Measurements from ENCODE around the gene MGAT5.

- TF ChIP-seq TAF1 (IDR thresholded peaks at IDR 0.05; ENCODE audit: low read depth) (no peak), YY1 (IDR thresholded peaks at IDR 0.05; ENCODE audit: low read depth) (no peak), NFIC (IDR thresholded peaks at IDR 0.05) (no peak)
Observed at GRCh38 chr2:134463699-134464022, 209.8 kb downstream of the MGAT5 start.
